ENCODE results near the gene AOPEP. TPM values are rescaled to one million over a fixed set of nuclear protein-coding genes. Genes with fewer than 3 reads are reported as not detected.
A peak's percentile ranks its signal among the peaks of the same experiment; 100 is the strongest.

AOPEP gene
- total RNA-seq, 6 donors from 2014 or later = 55.4 to 410 (median 111) TPM

DNA sequence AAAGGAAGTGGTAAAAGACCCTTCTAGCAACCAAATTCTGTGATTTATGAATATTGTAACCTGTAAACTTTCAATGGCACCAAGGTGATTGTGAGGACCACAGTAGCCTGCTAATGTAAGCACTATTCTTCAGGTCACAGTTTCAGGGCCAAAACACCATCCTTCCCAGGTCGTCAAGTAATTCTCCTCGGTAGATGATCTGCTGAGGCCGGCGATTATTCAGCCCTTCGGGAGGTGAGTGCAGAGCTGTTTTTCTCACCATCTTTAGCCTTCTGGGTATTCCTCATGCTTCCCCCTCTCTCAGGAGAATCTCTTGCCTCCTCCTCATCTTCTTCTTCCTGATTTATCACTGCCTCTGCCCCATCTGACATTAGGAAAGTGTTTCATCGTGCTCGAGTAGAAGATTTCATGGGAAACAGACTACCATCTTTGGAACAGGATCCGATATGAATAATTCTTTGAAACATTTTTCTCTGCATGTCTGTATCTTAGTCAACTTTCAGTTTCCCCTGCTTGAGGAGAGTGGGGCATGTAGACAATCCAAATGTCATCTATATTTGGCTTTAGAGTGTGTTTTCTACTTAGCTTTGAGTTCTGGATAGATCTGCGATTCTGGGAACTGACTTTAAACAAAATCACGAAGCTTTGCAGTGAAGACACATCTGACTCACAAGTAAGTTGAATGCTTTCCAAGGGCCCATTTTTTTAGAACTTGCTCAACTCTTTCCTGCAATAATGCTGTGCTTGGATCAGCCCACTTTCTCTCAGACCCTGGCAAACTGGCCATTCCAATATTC lies 173.9 kb downstream of the AOPEP start:
- TF ChIP-seq CTCF (IDR thresholded peaks at IDR 0.05) (no peak), EP300 (IDR thresholded peaks at IDR 0.05) (peak in 1 of 4 donors; percentile 48), POLR2AphosphoS5 (IDR thresholded peaks at IDR 0.05) (no peak), POLR2A (IDR thresholded peaks at IDR 0.05) (no peak)
- DNase-seq (no peak), ATAC-seq (ENCODE audit: low FRiP score in 2 of 2) (peak in 1 of 2 donors; percentile 83)
- no peaks in the 10 kb centered on the region for H3K36me3 ChIP-seq
- no peak overlapping the region for H3K4me3 ChIP-seq
- no peaks in the 10 kb centered on the region for H3K27me3 ChIP-seq
- H3K4me1 ChIP-seq = peaks cover 0 to 23% (median 9%) of the 10 kb centered on the region in 4 donors
- H3K27ac ChIP-seq = peak overlapping the region; percentile 58 to 77 (median 67)
- WGBS, 2 donors = 64 to 75% methylated on average over 10 of the region's 10 CpGs
- H3K9me3 ChIP-seq = no peaks in the 10 kb centered on the region

GRCh38 chr9:94901019-94901363 lies 174.5 kb downstream of the AOPEP start:
- ATAC-seq (ENCODE audit: low FRiP score in 2 of 2) = peak in 1 of 2 donors; percentile 51
- Histone ChIP-seq H3K4me3 (no peak overlapping the region), H3K9me3 (no peaks in the 10 kb centered on the region), H3K4me1 (peaks cover 0 to 23% (median 9%) of the 10 kb centered on the region in 4 donors), H3K36me3 (no peaks in the 10 kb centered on the region), H3K27me3 (no peaks in the 10 kb centered on the region), H3K27ac (peak overlapping the region in 2 of 4 donors; percentile 40 to 69)
- TF ChIP-seq CTCF (IDR thresholded peaks at IDR 0.05) = no peak
- no peak for TF ChIP-seq POLR2A (IDR thresholded peaks at IDR 0.05)
- no peak for TF ChIP-seq POLR2AphosphoS5 (IDR thresholded peaks at IDR 0.05)
- no peak for TF ChIP-seq EP300 (IDR thresholded peaks at IDR 0.05)
- WGBS, 2 donors = 73 to 82% methylated on average over 4 of the region's 4 CpGs
- no peak for DNase-seq

DNA sequence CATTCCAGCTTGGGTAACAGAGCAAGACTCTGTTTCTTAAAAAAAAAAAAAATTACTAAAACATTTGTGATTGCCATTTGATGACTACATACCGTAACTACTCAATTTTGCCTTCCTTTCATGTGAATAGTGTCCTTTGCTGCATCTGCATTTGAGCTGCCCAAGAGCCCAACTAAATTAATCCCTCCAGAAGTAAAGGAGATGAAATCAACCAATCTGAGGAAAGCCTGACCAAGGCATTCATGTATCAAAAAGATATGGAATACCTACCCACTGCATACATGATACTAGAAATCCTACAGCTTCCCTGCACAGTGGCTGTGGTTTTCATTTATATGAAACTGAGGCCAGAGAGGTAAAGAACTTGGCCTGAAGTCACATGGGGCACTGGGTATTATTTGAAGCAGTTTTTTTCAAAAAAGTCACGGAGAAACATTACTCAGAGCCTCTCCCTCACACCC lies 177.5 kb downstream of the AOPEP start:
- no peaks in the 10 kb centered on the region for H3K9me3 ChIP-seq
- no peak overlapping the region for H3K4me3 ChIP-seq
- TF ChIP-seq POLR2AphosphoS5 (IDR thresholded peaks at IDR 0.05) = no peak
- TF ChIP-seq POLR2A (IDR thresholded peaks at IDR 0.05) = no peak
- no peak for TF ChIP-seq CTCF (IDR thresholded peaks at IDR 0.05)
- no peak for TF ChIP-seq EP300 (IDR thresholded peaks at IDR 0.05)
- peaks cover 4 to 31% (median 23%) of the 10 kb centered on the region in 4 donors for H3K4me1 ChIP-seq
- ATAC-seq (ENCODE audit: low FRiP score in 2 of 2) (no peak), DNase-seq (no peak)
- H3K27me3 ChIP-seq = no peaks in the 10 kb centered on the region
- H3K27ac ChIP-seq = peak overlapping the region in 1 of 4 donors; percentile 10
- 80 to 88% methylated on average over 2 of the region's 2 CpGs for WGBS, 2 donors
- no peaks in the 10 kb centered on the region for H3K36me3 ChIP-seq

GRCh38 chr9:94904806-94905205 lies 178.3 kb downstream of the AOPEP start:
- H3K36me3 ChIP-seq = no peaks in the 10 kb centered on the region
- no peaks in the 10 kb centered on the region for H3K27me3 ChIP-seq
- no peak for ATAC-seq (ENCODE audit: low FRiP score in 2 of 2)
- H3K4me1 ChIP-seq = peaks cover 4 to 36% (median 25%) of the 10 kb centered on the region in 4 donors
- no peaks in the 10 kb centered on the region for H3K9me3 ChIP-seq
- no peak for DNase-seq
- 96 to 98% methylated on average over 3 of the region's 3 CpGs for WGBS, 2 donors
- H3K27ac ChIP-seq = no peak overlapping the region
- H3K4me3 ChIP-seq = no peak overlapping the region
- TF ChIP-seq POLR2A (IDR thresholded peaks at IDR 0.05) (no peak), POLR2AphosphoS5 (IDR thresholded peaks at IDR 0.05) (no peak), EP300 (IDR thresholded peaks at IDR 0.05) (no peak), CTCF (IDR thresholded peaks at IDR 0.05) (no peak)

Measured in upper lobe of left lung (tissue), 6 donors.